SK-N-SH (cell line): ENCODE data around the gene SLC25A47. TPM values are rescaled to one million over a fixed set of nuclear protein-coding genes. Genes with fewer than 3 reads are reported as not detected.
A peak's percentile ranks its signal among the peaks of the same experiment; 100 is the strongest.

ENCODE experiments used
- CTCF ChIA-PET: fragments of 300-600, 350-600 bp; formaldehyde crosslinking; extraction: SDS; loops from one replicate; lab custom pipeline; 2021; lab: Yijun Ruan, JAX
- POLR2A ChIA-PET: fragments of 350-600 bp; sonication (Branson Sonifier 250); formaldehyde crosslinking; extraction: SDS; loops from one replicate; lab custom pipeline; 2020; ENCODE audit warnings: antibody characterized with exemption, inconsistent platforms; lab: Yijun Ruan, JAX
- DNase-seq: peaks from one replicate; pipeline ENCODE4 v3.0.0; 2012
- H2AFZ ChIP-seq: fragments of 200-600 bp; sonication (generic); 2 replicates; pipeline ENCODE4 v1.8.1; 2016; ENCODE audit warnings: antibody characterized with exemption, mild to moderate bottlenecking, low read depth
- H3F3A ChIP-seq: fragments of 200-600 bp; sonication (generic); replicated peaks from 2 replicates; pipeline ENCODE3; 2016; ENCODE audit warnings: antibody characterized with exemption, mild to moderate bottlenecking; ENCODE audit not compliant: insufficient read depth
- H3K27ac ChIP-seq, 2 experiments: fragments of 200-500 bp in 1 of 2; fragments of 200-600 bp in 1 of 2; sonication (Bioruptor generic) in 1 of 2; sonication (generic), shearing (Covaris generic) in 1 of 2; 2 replicates each; pipeline versions ENCODE4 v1.5.1 to v1.6.1; 2014 to 2016; ENCODE audit warnings: low read depth in 2 of 2, inconsistent platforms in 1 of 2, low read length in 1 of 2, mild to moderate bottlenecking in 1 of 2, mixed read lengths in 1 of 2
- H3K27me3 ChIP-seq: fragments of 200-600 bp; sonication (generic), shearing (Covaris generic); 2 replicates; pipeline ENCODE4 v1.6.1; 2016; ENCODE audit warnings: mixed run types; ENCODE audit not compliant: insufficient read depth
- H3K36me3 ChIP-seq, 2 experiments: fragments of 200-500 bp in 1 of 2; fragments of 200-600 bp in 1 of 2; sonication (Bioruptor generic) in 1 of 2; sonication (generic) in 1 of 2; replicated peaks in 1 of 2; 2 replicates each; pipeline versions ENCODE3 to v1.5.1; 2014 to 2016; ENCODE audit warnings: low read length in 1 of 2, mild to moderate bottlenecking in 1 of 2; ENCODE audit not compliant: insufficient read depth in 2 of 2, control insufficient read depth in 1 of 2
- H3K4me1 ChIP-seq, 2 experiments: fragments of 200-500 bp in 1 of 2; fragments of 200-600 bp in 1 of 2; sonication (Bioruptor generic) in 1 of 2; sonication (generic), shearing (Covaris generic) in 1 of 2; 2 replicates each; pipeline versions ENCODE4 v1.5.1 to v1.6.1; 2014 to 2016; ENCODE audit warnings: low read depth in 1 of 2, low read length in 1 of 2, mixed run types in 1 of 2; ENCODE audit not compliant: insufficient read depth in 2 of 2, control insufficient read depth in 1 of 2
- H3K4me2 ChIP-seq: fragments of 200-600 bp; sonication (generic), shearing (Covaris generic); 2 replicates; pipeline ENCODE4 v1.6.1; 2017; ENCODE audit warnings: mixed run types
- H3K4me3 ChIP-seq, 2 experiments: fragments of 200-500 bp in 1 of 2; fragments of 200-600 bp in 1 of 2; sonication (Bioruptor generic) in 1 of 2; sonication (generic), shearing (Covaris generic) in 1 of 2; 2 replicates each; pipeline versions ENCODE4 v1.5.1 to v1.8.1; 2014 to 2016; ENCODE audit warnings: low read depth in 2 of 2, inconsistent platforms in 1 of 2, low read length in 1 of 2, mild to moderate bottlenecking in 1 of 2, mixed read lengths in 1 of 2, moderate library complexity in 1 of 2
- H3K79me2 ChIP-seq: fragments of 200-600 bp; sonication (generic); 2 replicates; pipeline ENCODE4 v1.8.1; 2017; ENCODE audit warnings: mild to moderate bottlenecking; ENCODE audit not compliant: insufficient read depth
- H3K9ac ChIP-seq: fragments of 200-600 bp; sonication (generic); 2 replicates; pipeline ENCODE4 v1.6.1; 2017; ENCODE audit warnings: mixed run types
- H3K9me2 ChIP-seq: fragments of 200-600 bp; sonication (generic); 2 replicates; pipeline ENCODE4 v1.6.1; 2017; ENCODE audit warnings: mixed run types
- H3K9me3 ChIP-seq: fragments of 200-600 bp; sonication (generic); 2 replicates; pipeline ENCODE4 v1.6.1; 2017; ENCODE audit warnings: mixed run types, mild to moderate bottlenecking, moderate library complexity
- H4K20me1 ChIP-seq: fragments of 200-600 bp; sonication (generic); 2 replicates; pipeline ENCODE4 v1.6.1; 2017; ENCODE audit warnings: mild to moderate bottlenecking, mixed run types; ENCODE audit not compliant: insufficient read depth
- CHD2 ChIP-seq: fragments of 150-350 bp; IDR thresholded peaks from 2 replicates; pipeline ENCODE4 v1.6.1; 2018; ENCODE audit warnings: low read length; ENCODE audit not compliant: partially characterized antibody
- ELF1 ChIP-seq: IDR thresholded peaks from 2 replicates; pipeline ENCODE4 v1.4.0; 2012
- EP300 ChIP-seq, 2 experiments: IDR thresholded peaks; 2 replicates each; pipeline versions ENCODE4 v1.4.0 to v1.6.1; 2012; ENCODE audit warnings: borderline replicate concordance in 1 of 2, low read depth in 1 of 2, low read length in 1 of 2
- FOXJ3 ChIP-seq: sonication (generic); formaldehyde crosslinking; IDR thresholded peaks from 2 replicates; pipeline ENCODE4 v1.5.1; 2020; ENCODE audit warnings: mild to moderate bottlenecking, missing genetic modification reagents
- FOXM1 ChIP-seq: IDR thresholded peaks from 2 replicates; pipeline ENCODE4 v1.4.0; 2012; ENCODE audit warnings: low read depth, mild to moderate bottlenecking
- GATA2 ChIP-seq: sonication (generic); formaldehyde crosslinking; IDR thresholded peaks from 2 replicates; pipeline ENCODE4 v1.5.0; 2020; ENCODE audit warnings: mild to moderate bottlenecking, missing genetic modification reagents
- MXI1 ChIP-seq: IDR thresholded peaks from 2 replicates; pipeline ENCODE4 v1.6.1; 2012; ENCODE audit warnings: mild to moderate bottlenecking, low read depth, low read length, improper control_type of control experiment
- NRF1 ChIP-seq: IDR thresholded peaks from 2 replicates; pipeline ENCODE4 v1.6.1; 2012; ENCODE audit warnings: low read depth, mild to moderate bottlenecking, low read length
- RFX5 ChIP-seq: IDR thresholded peaks from 2 replicates; pipeline ENCODE4 v1.6.1; 2012; ENCODE audit warnings: mild to moderate bottlenecking, improper control_type of control experiment, low read length
- SIN3A ChIP-seq: IDR thresholded peaks from 2 replicates; pipeline ENCODE4 v1.6.1; 2012; ENCODE audit warnings: low read depth, mild to moderate bottlenecking, low read length, moderate library complexity, borderline replicate concordance
- SMC3 ChIP-seq: IDR thresholded peaks from 2 replicates; pipeline ENCODE4 v1.6.1; 2012; ENCODE audit warnings: low read depth, low read length, improper control_type of control experiment
- TCF12 ChIP-seq: IDR thresholded peaks from 2 replicates; pipeline ENCODE4 v1.4.0; 2012
- WGBS: methylation state at CpG from one replicate; pipeline ENCODE4 v1.1.6; 2017; ENCODE audit warnings: low lambda C conversion rate; 5-methylcytosine and 5-hydroxymethylcytosine counted together
- polyA plus RNA-seq, 3 experiments: library from polyadenylated mRNA; depleted of rRNA; stranded (reverse); fragments of >200 nt; gene quantifications; 2 replicates each; pipeline ENCODE4 v1.2.3, GENCODE V29; 2012
- TF ChIP-seq, protein P1 (sequence below): fragments of 200-600 bp; sonication (generic); IDR thresholded peaks from 2 replicates; pipeline ENCODE4 v1.6.1; 2017; ENCODE audit warnings: antibody characterized with exemption, mild to moderate bottlenecking, moderate library complexity

Gene SLC25A47
- polyA plus RNA-seq, 1 of the 3 experiments (the other 2 are of a cell fraction): not detected

DNA sequence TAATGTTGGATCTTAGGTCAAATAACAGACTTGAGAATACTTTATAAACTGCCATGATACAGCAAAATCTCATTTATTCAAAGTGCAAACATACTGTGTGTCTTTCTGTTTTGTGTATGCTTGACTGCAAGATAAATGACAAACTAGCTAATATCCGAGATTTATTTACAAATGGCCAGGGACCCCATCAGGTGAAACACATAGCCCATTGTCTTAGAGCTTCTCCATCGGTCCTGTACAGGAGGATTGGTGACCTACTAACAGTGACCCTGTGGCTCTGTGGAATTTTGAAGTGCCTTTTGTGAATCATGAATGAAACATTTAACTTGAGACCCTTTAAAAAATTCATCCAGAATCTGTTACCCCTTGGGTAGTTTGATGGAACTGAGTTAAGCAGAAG, 44.0 kb upstream of the SLC25A47 start:
- H3K4me1 ChIP-seq: peaks cover 4 to 11% of the 10 kb centered on the region in 2 experiments
- peaks cover 7% of the 10 kb centered on the region for H3F3A ChIP-seq
- no peak for DNase-seq
- 100% methylated on average over 2 of the region's 2 CpGs for WGBS
- TF ChIP-seq TCF12: no peak
- no peak for TF ChIP-seq NRF1
- TF ChIP-seq, protein P1, sequence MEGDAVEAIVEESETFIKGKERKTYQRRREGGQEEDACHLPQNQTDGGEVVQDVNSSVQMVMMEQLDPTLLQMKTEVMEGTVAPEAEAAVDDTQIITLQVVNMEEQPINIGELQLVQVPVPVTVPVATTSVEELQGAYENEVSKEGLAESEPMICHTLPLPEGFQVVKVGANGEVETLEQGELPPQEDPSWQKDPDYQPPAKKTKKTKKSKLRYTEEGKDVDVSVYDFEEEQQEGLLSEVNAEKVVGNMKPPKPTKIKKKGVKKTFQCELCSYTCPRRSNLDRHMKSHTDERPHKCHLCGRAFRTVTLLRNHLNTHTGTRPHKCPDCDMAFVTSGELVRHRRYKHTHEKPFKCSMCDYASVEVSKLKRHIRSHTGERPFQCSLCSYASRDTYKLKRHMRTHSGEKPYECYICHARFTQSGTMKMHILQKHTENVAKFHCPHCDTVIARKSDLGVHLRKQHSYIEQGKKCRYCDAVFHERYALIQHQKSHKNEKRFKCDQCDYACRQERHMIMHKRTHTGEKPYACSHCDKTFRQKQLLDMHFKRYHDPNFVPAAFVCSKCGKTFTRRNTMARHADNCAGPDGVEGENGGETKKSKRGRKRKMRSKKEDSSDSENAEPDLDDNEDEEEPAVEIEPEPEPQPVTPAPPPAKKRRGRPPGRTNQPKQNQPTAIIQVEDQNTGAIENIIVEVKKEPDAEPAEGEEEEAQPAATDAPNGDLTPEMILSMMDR: 0 out of 2 replicates have a peak, but pooled peaks have one; percentile 0
- TF ChIP-seq CHD2: no peak
- H4K20me1 ChIP-seq: peaks cover 66% of the 10 kb centered on the region
- H3K9me3 ChIP-seq: no peaks in the 10 kb centered on the region
- peak overlapping the region; percentile 45 to 47; a peak in 2 of 4 replicates for H3K27ac ChIP-seq
- no peaks in the 10 kb centered on the region for H3K27me3 ChIP-seq
- no peaks in the 10 kb centered on the region for H3K9me2 ChIP-seq
- H2AFZ ChIP-seq: no peak overlapping the region
- ChIA-PET CTCF (interaction anchor here (1.0 to 1.5 kb wide), 3 partner anchors 11 to 104 kb away, joined by 3 to 6 read pairs (median 4); no protein-coding TSS in a partner anchor), POLR2A (no interaction called here)
- H3K4me3 ChIP-seq: no peak overlapping the region
- peaks cover 32 to 41% of the 10 kb centered on the region in 2 experiments for H3K36me3 ChIP-seq
- H3K79me2 ChIP-seq: peaks cover 74% of the 10 kb centered on the region
- peak overlapping the region; percentile 56; the same call in 1 of the 2 replicates for H3K4me2 ChIP-seq
- no peak overlapping the region for H3K9ac ChIP-seq

DNA sequence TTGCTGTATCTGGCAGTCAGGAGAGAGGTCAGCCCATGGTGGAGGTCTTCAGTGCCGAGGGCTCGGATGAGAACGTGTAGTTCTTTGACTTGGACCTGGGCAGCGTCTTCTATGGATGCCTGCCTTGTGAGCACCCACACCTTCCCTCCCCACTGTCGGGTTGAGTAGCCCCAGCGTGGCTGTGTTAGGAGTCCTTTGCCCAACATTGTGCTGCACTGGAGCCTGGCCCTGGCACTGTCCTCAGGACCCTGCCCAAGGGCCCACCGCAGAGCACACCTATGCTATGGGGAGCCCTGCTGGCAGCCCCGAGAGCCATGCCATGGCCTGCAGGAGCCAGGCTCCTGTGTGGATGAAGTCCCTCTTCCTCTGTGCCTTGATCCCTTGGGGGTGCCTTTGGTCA, 43.6 kb upstream of the SLC25A47 start:
- TF ChIP-seq CHD2: no peak
- no peak for TF ChIP-seq MXI1
- TF ChIP-seq GATA2 (CRISPR knock-in tag): no peak
- no peak for TF ChIP-seq SIN3A
- TF ChIP-seq SMC3: no peak
- TF ChIP-seq EP300 (IDR thresholded peaks at IDR 0.05; ENCODE audit: borderline replicate concordance in 1 of 2, low read depth in 1 of 2, low read length in 1 of 2): no peak
- TF ChIP-seq FOXJ3 (CRISPR knock-in tag): no peak
- TF ChIP-seq ELF1: no peak
- TF ChIP-seq RFX5: no peak
- TF ChIP-seq FOXM1: no peak

More for the DNA sequence above, 43.6 kb upstream of the SLC25A47 start:
- Histone ChIP-seq H3K27me3 (no peaks in the 10 kb centered on the region), H3K79me2 (peaks cover 69% of the 10 kb centered on the region), H3K9ac (no peak overlapping the region), H2AFZ (no peak overlapping the region), H3K4me2 (0 out of 2 replicates have a peak overlapping the region, but pooled peaks have one; percentile 56), H3K4me3 (no peak overlapping the region), H3F3A (peaks cover 7% of the 10 kb centered on the region), H3K4me1 (peaks cover 6 to 11% of the 10 kb centered on the region in 2 experiments), H3K36me3 (peaks cover 28 to 37% of the 10 kb centered on the region in 2 experiments), H3K27ac (peak overlapping the region; percentile 16 to 45; a peak in 2 of 4 replicates), H3K9me2 (no peaks in the 10 kb centered on the region), H4K20me1 (peaks cover 62% of the 10 kb centered on the region), H3K9me3 (no peaks in the 10 kb centered on the region)
- POLR2A ChIA-PET: no interaction called here
- CTCF ChIA-PET: interaction anchor here (1.1 to 1.5 kb wide), 2 partner anchors 98 to 103 kb away, joined by 4 to 6 read pairs; no protein-coding TSS in a partner anchor
- 88% methylated on average over 4 of the region's 8 CpGs for WGBS
- DNase-seq: no peak
